GM18526 (cell line): ENCODE data around the gene SLC35F5.

Experiments
- POLR2A ChIP-seq: IDR thresholded peaks from 3 replicates; pipeline ENCODE4 v1.6.1; 2011; ENCODE audit not compliant: insufficient read length; ENCODE audit errors: extremely low read depth

The SLC35F5 gene

DNA sequence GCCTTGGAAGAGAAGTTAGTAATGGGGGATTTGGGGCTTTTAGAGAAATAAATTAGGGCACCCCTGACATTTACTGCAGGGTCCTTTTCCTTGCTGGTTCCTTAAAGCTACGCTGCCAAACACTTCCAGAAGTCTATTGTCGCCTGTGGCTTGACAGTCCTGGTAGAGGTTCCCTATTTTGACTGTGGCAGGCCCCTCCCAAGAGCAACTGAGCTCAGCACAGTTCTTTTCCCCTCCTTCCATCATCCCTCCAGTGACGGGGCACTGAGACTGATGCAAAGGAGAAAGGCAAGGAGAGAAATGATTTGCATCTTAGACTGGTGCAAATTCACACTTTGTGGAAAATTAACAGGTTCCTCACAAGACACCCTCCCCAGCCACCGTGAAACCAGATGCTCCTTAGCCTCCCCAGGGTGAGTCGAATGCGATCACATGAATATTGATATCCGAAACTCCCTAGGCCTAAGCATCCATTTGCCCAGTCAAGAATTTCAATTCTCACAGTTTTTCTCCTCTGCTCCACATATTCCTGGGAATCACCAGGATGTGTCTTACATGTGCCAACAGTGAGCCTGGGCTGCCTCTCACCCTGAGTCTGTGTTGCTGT is 84.0 kb downstream of the SLC35F5 start:
- no peak for TF ChIP-seq POLR2A
